ENCODE measurements around the gene SUPT3H.

Gene SUPT3H

GRCh38 chr6:45138765-45139164 is 239.0 kb downstream of the SUPT3H start:
- DNase-seq (ENCODE audit: insufficient read length, low spot score) (no peak), FAIRE-seq (no peak)
- TF ChIP-seq, protein P1, sequence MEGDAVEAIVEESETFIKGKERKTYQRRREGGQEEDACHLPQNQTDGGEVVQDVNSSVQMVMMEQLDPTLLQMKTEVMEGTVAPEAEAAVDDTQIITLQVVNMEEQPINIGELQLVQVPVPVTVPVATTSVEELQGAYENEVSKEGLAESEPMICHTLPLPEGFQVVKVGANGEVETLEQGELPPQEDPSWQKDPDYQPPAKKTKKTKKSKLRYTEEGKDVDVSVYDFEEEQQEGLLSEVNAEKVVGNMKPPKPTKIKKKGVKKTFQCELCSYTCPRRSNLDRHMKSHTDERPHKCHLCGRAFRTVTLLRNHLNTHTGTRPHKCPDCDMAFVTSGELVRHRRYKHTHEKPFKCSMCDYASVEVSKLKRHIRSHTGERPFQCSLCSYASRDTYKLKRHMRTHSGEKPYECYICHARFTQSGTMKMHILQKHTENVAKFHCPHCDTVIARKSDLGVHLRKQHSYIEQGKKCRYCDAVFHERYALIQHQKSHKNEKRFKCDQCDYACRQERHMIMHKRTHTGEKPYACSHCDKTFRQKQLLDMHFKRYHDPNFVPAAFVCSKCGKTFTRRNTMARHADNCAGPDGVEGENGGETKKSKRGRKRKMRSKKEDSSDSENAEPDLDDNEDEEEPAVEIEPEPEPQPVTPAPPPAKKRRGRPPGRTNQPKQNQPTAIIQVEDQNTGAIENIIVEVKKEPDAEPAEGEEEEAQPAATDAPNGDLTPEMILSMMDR (IDR thresholded peaks at IDR 0.05; ENCODE audit: insufficient read depth, missing control alignments): no peak

DNA sequence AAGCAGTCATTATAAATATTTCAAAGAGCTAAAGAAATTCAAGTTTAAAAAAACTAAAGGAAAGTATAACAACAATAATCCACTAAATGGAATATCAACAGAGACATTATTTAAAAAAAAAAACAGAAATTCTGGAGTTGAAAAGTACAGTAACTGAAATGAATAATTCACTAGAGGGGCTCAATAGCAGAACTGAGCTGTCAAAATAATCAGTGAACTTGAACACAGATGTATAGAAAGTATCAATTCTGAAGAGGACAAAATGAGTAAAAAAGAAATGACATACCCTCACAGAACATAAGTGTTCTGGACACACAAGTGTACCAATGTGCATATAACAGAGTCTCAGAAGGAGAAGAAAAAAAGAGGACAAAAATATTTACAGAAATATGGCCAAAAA is 241.2 kb downstream of the SUPT3H start:
- DNase-seq (ENCODE audit: insufficient read length, low spot score) (no peak), FAIRE-seq (no peak)
- TF ChIP-seq, protein P1 (IDR thresholded peaks at IDR 0.05; ENCODE audit: insufficient read depth, missing control alignments): no peak

- FAIRE-seq (peak; percentile 85), DNase-seq (ENCODE audit: insufficient read length, low spot score) (no peak)
- TF ChIP-seq, protein P1 (IDR thresholded peaks at IDR 0.05; ENCODE audit: insufficient read depth, missing control alignments): no peak
Measured at GRCh38 chr6:45132658-45133294, 245.0 kb downstream of the SUPT3H start.

- FAIRE-seq (no peak), DNase-seq (ENCODE audit: insufficient read length, low spot score) (no peak)
- TF ChIP-seq, protein P1 (IDR thresholded peaks at IDR 0.05; ENCODE audit: insufficient read depth, missing control alignments): no peak
Measured at GRCh38 chr6:45132059-45132458, 245.7 kb downstream of the SUPT3H start.

DNA sequence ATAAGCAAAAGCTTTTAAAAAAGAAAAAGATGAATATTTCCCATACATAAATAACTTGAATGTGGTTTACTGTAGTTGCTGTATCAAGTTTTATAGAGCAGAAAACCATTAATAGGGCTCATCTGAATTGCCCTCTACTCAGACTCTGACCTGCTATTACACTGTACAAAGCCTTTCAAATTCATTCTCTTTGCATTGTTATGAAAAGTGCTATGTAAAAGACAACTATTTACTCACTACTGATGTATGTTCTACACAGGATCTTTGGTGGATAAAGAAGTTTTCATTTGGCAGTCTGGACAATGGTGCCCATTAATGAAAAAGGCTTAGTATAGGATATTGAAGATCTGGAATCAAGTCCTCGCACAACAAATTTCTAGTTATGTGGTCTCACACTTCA is 248.7 kb downstream of the SUPT3H start:
- TF ChIP-seq, protein P1 (IDR thresholded peaks at IDR 0.05; ENCODE audit: insufficient read depth, missing control alignments): no peak
- DNase-seq (ENCODE audit: insufficient read length, low spot score) (no peak), FAIRE-seq (no peak)

GRCh38 chr6:45127185-45127584 is 250.5 kb downstream of the SUPT3H start:
- TF ChIP-seq, protein P1 (IDR thresholded peaks at IDR 0.05; ENCODE audit: insufficient read depth, missing control alignments): no peak
- DNase-seq (ENCODE audit: insufficient read length, low spot score): no peak
- FAIRE-seq: no peak

DNA sequence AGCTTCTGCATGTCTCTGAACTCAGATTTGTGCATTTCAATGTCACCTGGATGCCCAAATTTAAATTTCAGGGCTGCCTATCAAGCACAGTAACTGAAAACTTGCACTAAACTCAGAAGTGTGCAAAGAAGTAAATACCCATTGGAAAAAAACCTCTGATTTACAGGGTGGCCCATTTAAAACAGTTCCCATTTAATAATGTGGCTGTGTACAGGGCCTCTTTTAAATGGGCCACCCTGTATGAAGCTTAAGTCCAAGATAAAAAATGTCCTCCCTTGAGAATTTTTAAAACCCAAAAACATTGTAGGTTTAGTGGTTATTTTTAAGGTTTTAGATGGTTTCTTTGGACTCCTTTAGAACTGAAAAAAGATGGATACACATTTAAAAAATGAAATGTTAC is 251.7 kb downstream of the SUPT3H start:
- DNase-seq (ENCODE audit: insufficient read length, low spot score) (no peak), FAIRE-seq (no peak)
- TF ChIP-seq, protein P1 (IDR thresholded peaks at IDR 0.05; ENCODE audit: insufficient read depth, missing control alignments): no peak
